DOHH2 (cell line): Measurements from ENCODE around the gene ZDHHC13.

ENCODE experiments used
- H3F3A ChIP-seq: fragments of 200-600 bp; sonication (generic), shearing (Covaris generic); 2 replicates; pipeline ENCODE4 v1.6.0; 2016; ENCODE audit warnings: antibody characterized with exemption, mild to moderate bottlenecking; ENCODE audit not compliant: control insufficient read depth, insufficient read depth
- H3K27ac ChIP-seq: fragments of 200-600 bp; sonication (generic); 2 replicates; pipeline ENCODE4 v1.5.1; 2014; ENCODE audit warnings: low read depth, mild to moderate bottlenecking, low read length, moderate library complexity
- H3K27me3 ChIP-seq: fragments of 200-600 bp; sonication (generic); 2 replicates; pipeline ENCODE4 v1.6.1; 2014; ENCODE audit warnings: mild to moderate bottlenecking, low read length, mixed read lengths; ENCODE audit not compliant: control insufficient read depth
- H3K36me3 ChIP-seq: fragments of 200-600 bp; sonication (generic); 2 replicates; pipeline ENCODE4 v1.6.1; 2014; ENCODE audit warnings: mild to moderate bottlenecking, low read length, moderate library complexity, mixed read lengths; ENCODE audit not compliant: control insufficient read depth
- H3K4me1 ChIP-seq: fragments of 200-600 bp; sonication (generic); 2 replicates; pipeline ENCODE4 v1.6.1; 2014; ENCODE audit warnings: mild to moderate bottlenecking, low read length, mixed read lengths; ENCODE audit not compliant: control insufficient read depth
- H3K4me2 ChIP-seq: fragments of 200-600 bp; sonication (generic); 2 replicates; pipeline ENCODE4 v1.6.0; 2014; ENCODE audit warnings: mild to moderate bottlenecking, low read length, moderate library complexity
- H3K4me3 ChIP-seq: fragments of 200-600 bp; sonication (generic); 2 replicates; pipeline ENCODE4 v1.5.1; 2014; ENCODE audit warnings: mild to moderate bottlenecking, low read length, mixed read lengths
- H3K79me2 ChIP-seq: fragments of 200-600 bp; sonication (generic); 2 replicates; pipeline ENCODE4 v1.6.1; 2014; ENCODE audit warnings: mild to moderate bottlenecking, low read length, mixed read lengths; ENCODE audit not compliant: control insufficient read depth
- H3K9me2 ChIP-seq: fragments of 200-600 bp; sonication (generic); replicated peaks from 2 replicates; pipeline ENCODE4 v1.6.1; 2014; ENCODE audit warnings: mild to moderate bottlenecking, low read length, mixed read lengths; ENCODE audit not compliant: control insufficient read depth
- H3K9me3 ChIP-seq: fragments of 200-600 bp; sonication (generic); 2 replicates; pipeline ENCODE4 v1.6.1; 2014; ENCODE audit warnings: antibody characterized with exemption, low read length, mixed read lengths; ENCODE audit not compliant: control insufficient read depth, insufficient read depth
- H4K20me1 ChIP-seq: fragments of 200-600 bp; sonication (generic); 2 replicates; pipeline ENCODE4 v1.6.0; 2014; ENCODE audit warnings: low read depth, mild to moderate bottlenecking, antibody characterized with exemption, low read length, moderate library complexity; ENCODE audit not compliant: control insufficient read depth, insufficient read depth
- EZH2phosphoT487 ChIP-seq: fragments of 200-600 bp; sonication (generic); IDR thresholded peaks from 2 replicates; pipeline ENCODE4 v1.6.1; 2017; ENCODE audit warnings: borderline replicate concordance, mild to moderate bottlenecking, antibody characterized with exemption, low read length, moderate library complexity, mixed read lengths
- TF ChIP-seq, protein P1 (sequence below): fragments of 200-600 bp; sonication (generic); IDR thresholded peaks from one replicate; pipeline ENCODE4 v1.5.1; 2014; ENCODE audit warnings: antibody characterized with exemption, mild to moderate bottlenecking, low read depth, low read length; ENCODE audit not compliant: poor library complexity, severe bottlenecking

ZDHHC13 gene

DNA sequence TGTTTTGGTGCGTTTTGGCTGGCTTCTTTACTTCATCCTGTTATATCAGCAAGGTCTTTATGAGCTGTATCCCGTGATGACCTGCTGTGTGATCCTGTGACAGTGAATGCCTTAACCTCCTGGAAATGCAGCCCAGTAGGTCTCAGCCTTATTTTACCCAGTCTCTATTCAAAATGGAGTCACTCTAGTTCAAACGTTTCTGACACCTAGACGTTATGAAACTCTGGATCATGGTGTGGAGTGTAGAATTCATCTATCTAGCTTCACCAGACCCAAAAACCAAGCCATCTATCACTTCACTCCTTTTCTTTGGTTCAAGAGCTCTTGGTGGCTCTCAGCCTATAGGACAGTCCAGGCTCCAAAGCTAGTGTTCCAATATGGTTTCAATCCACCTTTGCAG lies 28.2 kb upstream of the ZDHHC13 start:
- Histone ChIP-seq H3K9me3 (no peaks in the 10 kb centered on the region), H3K4me1 (no peaks in the 10 kb centered on the region), H3K4me2 (no peak overlapping the region), H3F3A (no peaks in the 10 kb centered on the region), H3K9me2 (no peaks in the 10 kb centered on the region), H3K79me2 (no peaks in the 10 kb centered on the region), H3K4me3 (no peak overlapping the region), H4K20me1 (no peaks in the 10 kb centered on the region), H3K36me3 (no peaks in the 10 kb centered on the region), H3K27ac (no peak overlapping the region), H3K27me3 (peaks cover 10% of the 10 kb centered on the region; the same call in 1 of the 2 replicates)
- no peak for TF ChIP-seq EZH2phosphoT487
- TF ChIP-seq, protein P1, sequence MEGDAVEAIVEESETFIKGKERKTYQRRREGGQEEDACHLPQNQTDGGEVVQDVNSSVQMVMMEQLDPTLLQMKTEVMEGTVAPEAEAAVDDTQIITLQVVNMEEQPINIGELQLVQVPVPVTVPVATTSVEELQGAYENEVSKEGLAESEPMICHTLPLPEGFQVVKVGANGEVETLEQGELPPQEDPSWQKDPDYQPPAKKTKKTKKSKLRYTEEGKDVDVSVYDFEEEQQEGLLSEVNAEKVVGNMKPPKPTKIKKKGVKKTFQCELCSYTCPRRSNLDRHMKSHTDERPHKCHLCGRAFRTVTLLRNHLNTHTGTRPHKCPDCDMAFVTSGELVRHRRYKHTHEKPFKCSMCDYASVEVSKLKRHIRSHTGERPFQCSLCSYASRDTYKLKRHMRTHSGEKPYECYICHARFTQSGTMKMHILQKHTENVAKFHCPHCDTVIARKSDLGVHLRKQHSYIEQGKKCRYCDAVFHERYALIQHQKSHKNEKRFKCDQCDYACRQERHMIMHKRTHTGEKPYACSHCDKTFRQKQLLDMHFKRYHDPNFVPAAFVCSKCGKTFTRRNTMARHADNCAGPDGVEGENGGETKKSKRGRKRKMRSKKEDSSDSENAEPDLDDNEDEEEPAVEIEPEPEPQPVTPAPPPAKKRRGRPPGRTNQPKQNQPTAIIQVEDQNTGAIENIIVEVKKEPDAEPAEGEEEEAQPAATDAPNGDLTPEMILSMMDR = no peak

DNA sequence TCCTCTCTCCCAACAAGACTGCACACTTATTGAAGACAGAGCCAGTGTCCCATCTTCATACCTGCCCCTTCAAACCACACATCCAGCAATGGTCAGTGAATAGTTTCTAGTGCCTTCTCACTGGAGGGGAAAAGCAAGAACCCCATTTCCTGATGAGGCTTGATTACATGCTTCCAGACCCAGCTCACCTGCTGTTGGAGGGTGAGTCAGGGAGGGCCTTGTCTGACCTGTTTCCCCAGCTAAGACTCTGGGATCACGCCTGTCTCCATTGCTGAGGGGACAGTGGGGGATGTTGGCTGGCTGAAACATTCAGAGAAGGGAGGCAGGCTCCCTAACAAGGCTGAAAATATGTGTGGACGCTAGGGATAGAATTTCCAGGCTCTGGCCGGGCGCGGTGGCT lies 27.5 kb upstream of the ZDHHC13 start:
- Histone ChIP-seq H3K4me3 (no peak overlapping the region), H3K27ac (no peak overlapping the region), H3K79me2 (no peaks in the 10 kb centered on the region), H3F3A (no peaks in the 10 kb centered on the region), H3K9me2 (no peaks in the 10 kb centered on the region), H3K27me3 (peaks cover 10% of the 10 kb centered on the region; the same call in 1 of the 2 replicates), H3K4me2 (no peak overlapping the region), H3K36me3 (no peaks in the 10 kb centered on the region), H3K9me3 (no peaks in the 10 kb centered on the region), H4K20me1 (no peaks in the 10 kb centered on the region), H3K4me1 (no peaks in the 10 kb centered on the region)
- no peak for TF ChIP-seq EZH2phosphoT487
- TF ChIP-seq, protein P1 = no peak

DNA sequence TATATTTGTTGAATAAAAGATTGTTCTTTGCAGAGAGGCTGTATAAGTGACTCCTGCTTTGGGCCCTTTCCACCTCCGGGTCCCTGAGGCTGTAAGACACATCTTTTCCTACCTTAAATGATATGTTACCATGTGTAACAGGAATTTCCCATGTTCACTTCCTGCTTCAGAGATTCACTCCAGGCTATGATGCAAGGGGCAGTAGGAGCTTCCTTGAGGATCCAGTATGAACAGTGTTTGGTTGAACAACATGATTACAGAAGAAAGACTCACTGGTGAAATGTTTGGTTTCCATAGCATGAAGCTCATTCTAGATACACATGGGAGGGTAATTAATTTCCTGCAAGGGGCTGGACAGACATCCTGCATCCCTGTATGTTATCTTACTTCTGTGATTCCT lies 25.6 kb upstream of the ZDHHC13 start:
- H3K9me2 ChIP-seq = no peaks in the 10 kb centered on the region
- H3K4me2 ChIP-seq = no peak overlapping the region
- H3K27ac ChIP-seq = no peak overlapping the region
- no peaks in the 10 kb centered on the region for H3K79me2 ChIP-seq
- no peak overlapping the region for H3K4me3 ChIP-seq
- no peaks in the 10 kb centered on the region for H3K36me3 ChIP-seq
- H4K20me1 ChIP-seq = no peaks in the 10 kb centered on the region
- no peaks in the 10 kb centered on the region for H3K9me3 ChIP-seq
- no peak for TF ChIP-seq EZH2phosphoT487
- TF ChIP-seq, protein P1 = no peak
- H3K4me1 ChIP-seq = no peaks in the 10 kb centered on the region
- H3K27me3 ChIP-seq = peaks cover 10% of the 10 kb centered on the region; the same call in 1 of the 2 replicates
- no peaks in the 10 kb centered on the region for H3F3A ChIP-seq
